ENCODE results near the gene PTPRF.
A peak's percentile ranks its signal among the peaks of the same experiment; 100 is the strongest.

PTPRF gene

GRCh38 chr1:43608827-43609226 lies 78.1 kb downstream of the PTPRF start:
- no peak for DNase-seq (ENCODE audit: low read depth)

GRCh38 chr1:43610339-43610738 lies 79.7 kb downstream of the PTPRF start:
- no peak for DNase-seq (ENCODE audit: low read depth)

GRCh38 chr1:43611950-43612349 lies 81.3 kb downstream of the PTPRF start:
- DNase-seq (ENCODE audit: low read depth) = no peak

- DNase-seq (ENCODE audit: low read depth) = no peak
Observed at GRCh38 chr1:43612406-43612805, 81.7 kb downstream of the PTPRF start.

GRCh38 chr1:43613075-43613942 lies 82.6 kb downstream of the PTPRF start:
- no peak for DNase-seq (ENCODE audit: low read depth)

GRCh38 chr1:43614211-43614610 lies 83.5 kb downstream of the PTPRF start:
- no peak for DNase-seq (ENCODE audit: low read depth)

GRCh38 chr1:43614891-43615290 lies 84.2 kb downstream of the PTPRF start:
- DNase-seq (ENCODE audit: low read depth) = no peak

- no peak for DNase-seq (ENCODE audit: low read depth)
Observed at GRCh38 chr1:43616383-43616782, 85.7 kb downstream of the PTPRF start.

GRCh38 chr1:43617011-43617410 lies 86.3 kb downstream of the PTPRF start:
- no peak for DNase-seq (ENCODE audit: low read depth)

- DNase-seq (ENCODE audit: low read depth) = no peak
Observed at GRCh38 chr1:43617668-43618067, 87.0 kb downstream of the PTPRF start.

GRCh38 chr1:43618521-43619313 lies 88.0 kb downstream of the PTPRF start:
- no peak for DNase-seq (ENCODE audit: low read depth)

GRCh38 chr1:43619314-43619790 lies 88.7 kb downstream of the PTPRF start:
- DNase-seq (ENCODE audit: low read depth) = no peak

- DNase-seq (ENCODE audit: low read depth) = no peak
Observed at GRCh38 chr1:43619996-43620920, 89.6 kb downstream of the PTPRF start.

- no peak for DNase-seq (ENCODE audit: low read depth)
Observed at GRCh38 chr1:43620956-43621355, 90.3 kb downstream of the PTPRF start.

- no peak for DNase-seq (ENCODE audit: low read depth)
Observed at GRCh38 chr1:43621386-43621785, 90.7 kb downstream of the PTPRF start.

GRCh38 chr1:43621861-43622260 lies 91.2 kb downstream of the PTPRF start:
- DNase-seq (ENCODE audit: low read depth) = no peak

- peak; percentile 24 for DNase-seq (ENCODE audit: low read depth)
Observed at GRCh38 chr1:43622471-43622870, 91.8 kb downstream of the PTPRF start.

GRCh38 chr1:43622901-43623780 lies 92.5 kb downstream of the PTPRF start:
- DNase-seq (ENCODE audit: low read depth) = no peak

GRCh38 chr1:43625063-43625780 lies 94.5 kb downstream of the PTPRF start:
- DNase-seq (ENCODE audit: low read depth) = no peak

GRCh38 chr1:43632135-43632670 lies 101.5 kb downstream of the PTPRF start:
- no peak for DNase-seq (ENCODE audit: low read depth)

Data from non-pigmented ciliary epithelial cell (primary cell).